ENCODE data around the gene ABCA3. TPM values are rescaled to one million over a fixed set of nuclear protein-coding genes. Genes with fewer than 3 reads are reported as not detected.

The ABCA3 gene
- total and polyA plus RNA-seq, 2 donors (not counting 1 experiment from before 2014, with no cell fraction given), result 3.1 to 5.1 TPM

DNA sequence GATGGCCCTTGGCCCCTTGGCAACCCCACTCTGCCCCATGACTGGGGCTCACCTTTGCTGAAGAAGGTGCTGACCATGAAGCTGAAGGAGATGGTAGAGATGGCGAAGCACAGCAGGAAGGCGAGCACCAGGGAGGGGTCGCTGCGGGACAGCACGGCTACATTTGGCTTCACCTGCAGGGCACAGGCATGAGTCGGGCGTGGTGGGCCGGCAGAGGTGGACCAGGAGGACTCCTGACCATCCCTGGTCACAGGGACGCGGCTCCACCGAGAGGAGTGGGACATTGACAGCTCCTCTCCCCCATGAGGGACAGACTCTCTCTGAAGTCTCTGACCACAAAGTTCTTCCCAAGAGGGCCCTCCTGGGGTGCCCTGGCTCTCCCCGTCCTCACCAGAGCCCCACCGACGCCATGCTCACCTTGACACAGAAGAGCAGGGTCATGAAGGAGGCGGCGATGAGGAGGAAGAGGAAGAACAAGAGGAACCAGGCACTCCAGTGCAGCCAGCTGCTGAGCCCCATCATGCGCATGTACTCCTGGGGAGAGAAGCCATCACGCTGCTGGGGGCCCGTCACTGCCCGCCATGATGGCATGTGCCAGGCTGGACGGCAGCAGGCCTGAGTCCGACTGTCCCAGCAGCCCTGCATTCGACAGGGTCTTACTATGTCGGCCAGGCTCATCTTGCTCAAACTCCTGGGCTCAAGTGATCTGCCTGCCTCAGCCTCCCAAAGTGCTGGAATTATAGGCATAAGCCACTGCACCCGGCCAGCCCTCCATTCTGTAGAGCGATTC lies 23.1 kb downstream of the ABCA3 start:
- intact Hi-C loops (cut with micrococcal nuclease), result no loop called here
- Histone ChIP-seq H3K79me2 (ENCODE audit: control insufficient read depth, insufficient read depth, low read length) (no peaks in the 10 kb centered on the region), H2AFZ (ENCODE audit: insufficient read depth, low read depth, low read length, poor library complexity, severe bottlenecking) (no peak overlapping the region), H3K4me1 (ENCODE audit: control insufficient read depth in 2 of 2, insufficient read depth in 2 of 2, low read length in 2 of 2) (no peaks in the 10 kb centered on the region), H3K9me3 (ENCODE audit: control extremely low read depth in 1 of 3, control insufficient read depth in 2 of 3, insufficient read depth in 1 of 3, low read length in 2 of 3) (no peaks in the 10 kb centered on the region), H3K27ac (ENCODE audit: low read length in 2 of 2) (no peak overlapping the region), H3K4me3 (ENCODE audit: control extremely low read depth in 1 of 5, extremely low read depth in 1 of 5, insufficient read depth in 1 of 5, low read depth in 2 of 5, low read length in 4 of 5) (no peak overlapping the region), H3K9ac (ENCODE audit: low read length) (no peak overlapping the region), H3K36me3 (replicated peaks in 1 of 2; ENCODE audit: control extremely low read depth in 1 of 2, control insufficient read depth in 1 of 2, extremely low read depth in 1 of 2, insufficient read depth in 2 of 2, low read length in 1 of 2) (no peaks in the 10 kb centered on the region), H3K27me3 (replicated peaks in 1 of 4; ENCODE audit: control extremely low read depth in 1 of 4, control insufficient read depth in 3 of 4, insufficient read depth in 4 of 4, low read length in 3 of 4) (no peaks in the 10 kb centered on the region), H4K20me1 (ENCODE audit: control insufficient read depth, insufficient read depth, low read length, poor library complexity, severe bottlenecking) (no peaks in the 10 kb centered on the region), H3K4me2 (replicated peaks; ENCODE audit: low read depth, low read length, poor library complexity, severe bottlenecking) (no peak overlapping the region)
- WGBS (ENCODE audit: insufficient coverage), result 92% methylated on average over 26 of the region's 26 CpGs
- H3K9me3 Mint-ChIP-seq (ENCODE audit: insufficient read depth), result no peaks in the 10 kb centered on the region
- no peak for ATAC-seq (ENCODE audit: low read depth)
- ChIA-PET CTCF (no interaction called here), POLR2A (no interaction called here)
- H3K27me3 Mint-ChIP-seq, result no peaks in the 10 kb centered on the region
- no peak for DNase-seq
- H3K4me3 Mint-ChIP-seq, result no peak overlapping the region
- no peak for TF ChIP-seq EZH2 (IDR thresholded peaks at IDR 0.05; ENCODE audit: borderline replicate concordance, insufficient read depth, low read depth, low read length, poor library complexity, severe bottlenecking)
- TF ChIP-seq, protein P1, sequence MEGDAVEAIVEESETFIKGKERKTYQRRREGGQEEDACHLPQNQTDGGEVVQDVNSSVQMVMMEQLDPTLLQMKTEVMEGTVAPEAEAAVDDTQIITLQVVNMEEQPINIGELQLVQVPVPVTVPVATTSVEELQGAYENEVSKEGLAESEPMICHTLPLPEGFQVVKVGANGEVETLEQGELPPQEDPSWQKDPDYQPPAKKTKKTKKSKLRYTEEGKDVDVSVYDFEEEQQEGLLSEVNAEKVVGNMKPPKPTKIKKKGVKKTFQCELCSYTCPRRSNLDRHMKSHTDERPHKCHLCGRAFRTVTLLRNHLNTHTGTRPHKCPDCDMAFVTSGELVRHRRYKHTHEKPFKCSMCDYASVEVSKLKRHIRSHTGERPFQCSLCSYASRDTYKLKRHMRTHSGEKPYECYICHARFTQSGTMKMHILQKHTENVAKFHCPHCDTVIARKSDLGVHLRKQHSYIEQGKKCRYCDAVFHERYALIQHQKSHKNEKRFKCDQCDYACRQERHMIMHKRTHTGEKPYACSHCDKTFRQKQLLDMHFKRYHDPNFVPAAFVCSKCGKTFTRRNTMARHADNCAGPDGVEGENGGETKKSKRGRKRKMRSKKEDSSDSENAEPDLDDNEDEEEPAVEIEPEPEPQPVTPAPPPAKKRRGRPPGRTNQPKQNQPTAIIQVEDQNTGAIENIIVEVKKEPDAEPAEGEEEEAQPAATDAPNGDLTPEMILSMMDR (IDR thresholded peaks at IDR 0.05), result no peak
- no peaks in the 10 kb centered on the region for H3K4me1 Mint-ChIP-seq
- no peak overlapping the region for H3K27ac Mint-ChIP-seq

DNA sequence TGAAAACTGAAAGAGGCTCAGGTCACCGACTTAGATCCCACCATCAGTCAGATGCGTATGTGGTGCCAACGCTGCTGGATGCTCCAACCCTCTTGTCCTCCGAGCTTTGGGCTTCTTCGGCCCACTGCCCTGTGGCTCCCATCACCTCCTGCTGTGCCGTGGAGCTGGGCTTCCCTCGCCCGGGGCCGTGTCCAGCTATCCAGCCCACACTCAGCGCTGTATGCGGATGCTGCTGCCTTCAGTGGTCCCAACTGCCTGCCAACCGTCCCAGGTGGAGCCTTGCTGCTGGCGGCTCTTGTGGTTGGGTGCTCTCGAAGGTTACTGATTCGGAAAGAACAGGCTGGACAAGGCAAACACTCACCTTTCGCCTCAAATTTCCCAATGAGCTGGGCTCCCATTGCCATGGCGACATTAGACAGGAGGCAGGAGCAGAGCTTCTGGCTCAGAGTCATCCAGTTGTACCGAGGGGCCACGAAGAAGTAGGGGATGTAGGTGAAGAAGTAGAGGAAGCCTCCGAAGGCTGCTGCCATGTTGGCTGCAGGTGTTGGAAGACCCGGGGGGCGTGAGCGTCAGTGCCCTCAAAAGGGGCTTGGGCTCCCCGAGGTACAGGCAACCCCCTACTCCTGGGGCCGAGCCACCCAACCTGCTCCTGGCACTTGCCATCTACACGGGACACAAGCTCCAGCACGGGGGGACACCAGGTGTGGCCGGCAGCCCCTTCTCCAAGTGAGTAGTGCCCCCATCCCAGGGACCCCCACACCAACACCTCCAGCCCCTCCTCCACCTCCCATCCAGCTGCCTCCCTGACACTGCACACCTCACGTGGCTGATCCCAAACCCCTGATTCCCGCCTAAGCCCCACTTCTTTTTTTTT lies 32.2 kb downstream of the ABCA3 start:
- no peaks in the 10 kb centered on the region for H3K9me3 Mint-ChIP-seq (ENCODE audit: insufficient read depth)
- DNase-seq, result no peak
- no peak overlapping the region for H3K27ac Mint-ChIP-seq
- no peaks in the 10 kb centered on the region for H3K36me3 ChIP-seq (replicated peaks in 1 of 2; ENCODE audit: control extremely low read depth in 1 of 2, control insufficient read depth in 1 of 2, extremely low read depth in 1 of 2, insufficient read depth in 2 of 2, low read length in 1 of 2)
- no peaks in the 10 kb centered on the region for H3K4me1 Mint-ChIP-seq
- H4K20me1 ChIP-seq (ENCODE audit: control insufficient read depth, insufficient read depth, low read length, poor library complexity, severe bottlenecking), result no peaks in the 10 kb centered on the region
- no peak overlapping the region for H3K27ac ChIP-seq (ENCODE audit: low read length in 2 of 2)
- no peak overlapping the region for H3K9ac ChIP-seq (ENCODE audit: low read length)
- H3K4me3 Mint-ChIP-seq, result no peak overlapping the region
- ATAC-seq (ENCODE audit: low read depth), result no peak
- H3K79me2 ChIP-seq (ENCODE audit: control insufficient read depth, insufficient read depth, low read length), result no peaks in the 10 kb centered on the region
- no peak overlapping the region for H3K4me3 ChIP-seq (ENCODE audit: control extremely low read depth in 1 of 5, extremely low read depth in 1 of 5, insufficient read depth in 1 of 5, low read depth in 2 of 5, low read length in 4 of 5)
- no peaks in the 10 kb centered on the region for H3K27me3 Mint-ChIP-seq
- H3K4me2 ChIP-seq (replicated peaks; ENCODE audit: low read depth, low read length, poor library complexity, severe bottlenecking), result no peak overlapping the region
- no peak overlapping the region for H2AFZ ChIP-seq (ENCODE audit: insufficient read depth, low read depth, low read length, poor library complexity, severe bottlenecking)
- no peaks in the 10 kb centered on the region for H3K27me3 ChIP-seq (replicated peaks in 1 of 4; ENCODE audit: control extremely low read depth in 1 of 4, control insufficient read depth in 3 of 4, insufficient read depth in 4 of 4, low read length in 3 of 4)
- CTCF ChIA-PET, result no interaction called here
- intact Hi-C loops (cut with micrococcal nuclease), result no loop called here
- TF ChIP-seq, protein P1 (IDR thresholded peaks at IDR 0.05), result no peak
- no peak for TF ChIP-seq EZH2 (IDR thresholded peaks at IDR 0.05; ENCODE audit: borderline replicate concordance, insufficient read depth, low read depth, low read length, poor library complexity, severe bottlenecking)
- POLR2A ChIA-PET, result no interaction called here
- 96% methylated on average over 28 of the region's 30 CpGs for WGBS (ENCODE audit: insufficient coverage)
- H3K4me1 ChIP-seq (ENCODE audit: control insufficient read depth in 2 of 2, insufficient read depth in 2 of 2, low read length in 2 of 2), result no peaks in the 10 kb centered on the region
- H3K9me3 ChIP-seq (ENCODE audit: control extremely low read depth in 1 of 3, control insufficient read depth in 2 of 3, insufficient read depth in 1 of 3, low read length in 2 of 3), result no peaks in the 10 kb centered on the region

Measured in B cell (primary cell).